Ascending aorta (tissue), 2 donors: Measurements from ENCODE around the gene MRPL32. TPM values are rescaled to one million over a fixed set of nuclear protein-coding genes. Genes with fewer than 3 reads are reported as not detected.
"Not testable (repeated sequence)": the region's sequence is repeated elsewhere in the genome, so short reads cannot be mapped to it uniquely, and the experiment has no call there.

Source experiments
- DNase-seq, 2 donors: peaks; one replicate each; pipeline ENCODE4 v3.0.0-alpha.2; 2019; ENCODE audit warnings: low spot score in 2 of 2
- H3K27ac ChIP-seq, 2 donors: fragments of 200-600 bp; sonication (generic); one replicate each; pipeline ENCODE4 v1.5.1; 2016 to 2017; ENCODE audit warnings: mild to moderate bottlenecking in 1 of 2
- H3K27me3 ChIP-seq: fragments of 200-600 bp; sonication (generic); one replicate; pipeline ENCODE4 v1.5.1; 2017
- H3K36me3 ChIP-seq, 2 donors: fragments of 200-600 bp; sonication (generic); one replicate each; pipeline ENCODE4 v1.5.1; 2016
- H3K4me1 ChIP-seq, 2 donors: fragments of 200-600 bp; sonication (generic); one replicate each; pipeline ENCODE4 v1.5.1; 2016 to 2017; ENCODE audit warnings: mild to moderate bottlenecking in 1 of 2
- H3K4me3 ChIP-seq, 2 donors: fragments of 200-600 bp; sonication (generic); one replicate each; pipeline ENCODE4 v1.5.1; 2016 to 2017; ENCODE audit warnings: mild to moderate bottlenecking in 1 of 2
- H3K9me3 ChIP-seq, 2 donors: fragments of 200-600 bp; sonication (generic); one replicate each; pipeline ENCODE4 v1.5.1; 2016
- CTCF ChIP-seq, 3 experiments: fragments of 200-600 bp in 2 of 3; fragments of 450-650 bp in 1 of 3; sonication (generic) in 2 of 3; IDR thresholded peaks; one replicate each; pipeline ENCODE4 v1.5.1; 2016 to 2019; ENCODE audit warnings: antibody characterized with exemption in 3 of 3, mild to moderate bottlenecking in 1 of 3, moderate library complexity in 1 of 3
- intact Hi-C: fragments of 100-400 bp; cut with DNase I; formaldehyde crosslinking; loops from one replicate; pipeline ENCODE4 v1.15.1; 2023
- total RNA-seq: library from RNA; depleted of rRNA; stranded (reverse); fragments of >200 nt; gene quantifications from one replicate; pipeline ENCODE4 v1.1.0, GENCODE V29; 2016

Gene MRPL32
- 24.3 TPM for total RNA-seq

DNA sequence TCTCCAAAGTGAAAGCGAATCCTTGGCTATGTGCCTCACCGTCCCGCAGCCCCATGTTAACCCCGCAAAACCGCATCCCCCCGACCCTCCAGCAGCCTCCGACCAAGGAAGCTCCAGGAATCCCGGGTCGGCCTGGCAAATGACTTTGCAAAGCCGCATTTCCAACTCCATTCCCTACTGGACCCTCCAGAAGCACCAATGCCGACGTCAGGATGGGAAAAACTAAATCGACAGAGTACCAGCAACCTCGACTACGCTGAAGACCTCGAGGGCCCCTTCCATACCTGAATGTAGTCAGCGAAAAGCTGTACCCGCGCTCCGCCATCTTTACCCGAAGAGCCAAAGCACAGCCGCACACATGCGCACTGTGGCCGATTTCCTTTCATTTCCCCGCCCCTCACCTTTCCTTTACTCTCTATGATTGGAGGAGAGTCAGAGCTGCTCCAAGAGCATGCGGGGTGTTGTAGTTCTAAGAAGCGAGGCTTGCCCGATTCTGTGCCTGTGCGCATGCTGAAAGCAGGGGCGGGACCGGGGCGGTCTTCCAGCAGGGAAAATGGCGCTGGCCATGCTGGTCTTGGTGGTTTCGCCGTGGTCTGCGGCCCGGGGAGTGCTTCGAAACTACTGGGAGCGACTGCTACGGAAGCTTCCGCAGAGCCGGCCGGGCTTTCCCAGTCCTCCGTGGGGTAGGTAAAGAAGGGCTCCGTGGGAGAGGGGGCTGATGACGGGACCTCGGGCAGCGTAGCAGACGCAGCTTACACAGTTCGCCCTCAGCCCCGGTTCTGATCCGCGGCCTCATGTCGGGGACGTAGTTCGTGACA, at the start of gene MRPL32, which contains the start of gene PSMA2:
TSS of gene MRPL32 (plus strand) at position 543 of the 818 bp plus-strand sequence. CDS start at position 554, 11 bp downstream.
TSS of gene PSMA2 (minus strand) at position 341 of the 818 bp plus-strand sequence. CDS start at position 325, 16 bp downstream.
- DNase-seq, result peak; percentile 87 to 98
- no peaks in the 10 kb centered on the region for H3K9me3 ChIP-seq
- H3K4me3 ChIP-seq, result peak within 1 kb of the TSS; percentile 89 to 94
- peak within 1 kb of the TSS; percentile 78 to 87 for H3K27ac ChIP-seq
- TF ChIP-seq CTCF (IDR thresholded peaks at IDR 0.05), result no peak
- peaks cover 4 to 25% of the 10 kb centered on the region in 2 donors for H3K4me1 ChIP-seq
- intact Hi-C loops, result loop anchor here (1.0 to 10.0 kb wide), 5 partner anchors 20 to 793 kb away; partner anchors contain the start of genes C7orf25, COA1, HECW1 and STK17A
- H3K36me3 ChIP-seq, result peaks cover 16 to 19% of the 10 kb centered on the region in 2 donors
- no peaks in the 10 kb centered on the region for H3K27me3 ChIP-seq

DNA sequence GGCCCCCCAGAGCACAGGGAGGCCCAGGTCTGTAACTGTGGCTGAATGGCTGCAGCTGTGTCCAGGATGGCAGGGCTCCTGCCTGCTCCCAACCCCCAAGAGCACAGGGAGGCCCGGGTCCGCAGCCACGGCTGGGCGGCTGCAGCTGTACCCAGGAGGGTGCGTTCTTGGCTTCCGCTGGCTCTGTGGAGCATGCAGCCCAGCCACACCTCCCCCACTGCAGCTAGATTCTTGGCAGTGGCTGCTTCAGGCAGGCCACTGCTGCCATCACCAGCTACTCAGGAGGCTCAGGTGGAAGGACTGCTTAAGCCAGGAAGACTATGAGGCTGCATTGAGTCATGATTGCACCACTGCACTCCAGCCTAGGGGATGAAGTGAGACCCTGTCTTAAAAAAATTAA, 48.2 kb upstream of the MRPL32 start:
- DNase-seq, result no peak
- peaks cover 0 to 9% of the 10 kb centered on the region in 2 donors for H3K4me1 ChIP-seq
- no peak overlapping the region for H3K4me3 ChIP-seq
- H3K9me3 ChIP-seq, result no peaks in the 10 kb centered on the region
- no peaks in the 10 kb centered on the region for H3K27me3 ChIP-seq
- intact Hi-C loops, result no loop called here
- H3K27ac ChIP-seq, result no peak overlapping the region
- peaks cover 0 to 2% of the 10 kb centered on the region in 2 donors for H3K36me3 ChIP-seq
- TF ChIP-seq CTCF (IDR thresholded peaks at IDR 0.05), result no peak

- peaks cover 0 to 12% of the 10 kb centered on the region in 2 donors for H3K4me1 ChIP-seq
- H3K36me3 ChIP-seq, H3K4me3 ChIP-seq, H3K9me3 ChIP-seq, H3K27me3 ChIP-seq, DNase-seq, intact Hi-C loops, H3K27ac ChIP-seq: not testable (repeated sequence)
These were observed 47.0 kb upstream of the MRPL32 start for GRCh38 chr7:42885183-42885582.

DNA sequence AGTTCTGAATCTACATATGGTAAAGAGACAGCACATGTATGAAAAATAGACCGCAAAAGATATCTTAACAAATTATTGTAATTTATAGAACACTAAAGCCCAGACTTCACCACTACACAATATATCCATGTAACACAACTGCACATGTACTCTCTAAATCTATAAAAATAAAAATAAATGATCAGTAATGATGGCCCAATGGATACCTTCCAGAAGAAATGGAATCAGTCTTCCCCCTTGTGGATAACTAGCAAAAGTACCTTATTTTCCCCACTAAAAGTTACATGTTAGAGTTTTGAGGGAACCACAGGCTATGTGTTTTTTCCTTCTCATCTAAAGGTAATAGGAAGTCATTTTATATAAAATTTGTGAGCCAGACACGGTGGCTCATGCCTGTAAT, 46.0 kb upstream of the MRPL32 start:
- no peak overlapping the region for H3K4me3 ChIP-seq
- no peaks in the 10 kb centered on the region for H3K27me3 ChIP-seq
- intact Hi-C loops, result no loop called here
- H3K9me3 ChIP-seq, result no peaks in the 10 kb centered on the region
- H3K27ac ChIP-seq, result no peak overlapping the region
- peak in 2 of 3 experiments; percentile 11 for TF ChIP-seq CTCF (IDR thresholded peaks at IDR 0.05)
- no peak for DNase-seq
- peaks cover 0 to 2% of the 10 kb centered on the region in 2 donors for H3K36me3 ChIP-seq
- H3K4me1 ChIP-seq, result peaks cover 0 to 12% of the 10 kb centered on the region in 2 donors

- peaks cover 0 to 2% of the 10 kb centered on the region in 2 donors for H3K36me3 ChIP-seq
- peaks cover 0 to 12% of the 10 kb centered on the region in 2 donors for H3K4me1 ChIP-seq
- no peaks in the 10 kb centered on the region for H3K9me3 ChIP-seq
- no peak for TF ChIP-seq CTCF (IDR thresholded peaks at IDR 0.05)
- peak overlapping the region in 1 of 2 donors; percentile 89 for H3K27ac ChIP-seq
- H3K4me3 ChIP-seq, result peak overlapping the region in 1 of 2 donors; percentile 69
- intact Hi-C loops, result no loop called here
- H3K27me3 ChIP-seq, result no peaks in the 10 kb centered on the region
- no peak for DNase-seq
These were observed 45.2 kb upstream of the MRPL32 start for GRCh38 chr7:42886893-42887505.
